H1 (cell line): ENCODE measurements around the gene KCNAB2.

Source experiments
- POLR2A ChIP-seq, 2 experiments: IDR thresholded peaks; 1 replicate in 1 of 2; 2 replicates in 1 of 2; pipeline ENCODE4 v1.6.1; 2011; ENCODE audit warnings: low read depth in 2 of 2, low read length in 2 of 2, mild to moderate bottlenecking in 2 of 2; ENCODE audit errors: control extremely low read depth in 1 of 2
- SIX5 ChIP-seq: IDR thresholded peaks from 2 replicates; pipeline ENCODE4 v1.6.1; 2011; ENCODE audit warnings: mild to moderate bottlenecking, low read depth, low read length
- TF ChIP-seq, protein P1 (sequence below), 3 experiments: IDR thresholded peaks; 1 replicate in 2 of 3; 2 replicates in 1 of 3; pipeline versions ENCODE4 v1.5.1 to v1.6.1; 2011; ENCODE audit warnings: low read length in 3 of 3, mild to moderate bottlenecking in 3 of 3, inconsistent platforms in 2 of 3, low read depth in 1 of 3, moderate library complexity in 1 of 3; ENCODE audit not compliant: insufficient read depth in 1 of 3; ENCODE audit errors: control extremely low read depth in 1 of 3
- TF ChIP-seq, protein P2 (sequence below): IDR thresholded peaks from 2 replicates; pipeline ENCODE4 v1.6.1; 2012; ENCODE audit warnings: inconsistent platforms

- TF ChIP-seq, protein P1, sequence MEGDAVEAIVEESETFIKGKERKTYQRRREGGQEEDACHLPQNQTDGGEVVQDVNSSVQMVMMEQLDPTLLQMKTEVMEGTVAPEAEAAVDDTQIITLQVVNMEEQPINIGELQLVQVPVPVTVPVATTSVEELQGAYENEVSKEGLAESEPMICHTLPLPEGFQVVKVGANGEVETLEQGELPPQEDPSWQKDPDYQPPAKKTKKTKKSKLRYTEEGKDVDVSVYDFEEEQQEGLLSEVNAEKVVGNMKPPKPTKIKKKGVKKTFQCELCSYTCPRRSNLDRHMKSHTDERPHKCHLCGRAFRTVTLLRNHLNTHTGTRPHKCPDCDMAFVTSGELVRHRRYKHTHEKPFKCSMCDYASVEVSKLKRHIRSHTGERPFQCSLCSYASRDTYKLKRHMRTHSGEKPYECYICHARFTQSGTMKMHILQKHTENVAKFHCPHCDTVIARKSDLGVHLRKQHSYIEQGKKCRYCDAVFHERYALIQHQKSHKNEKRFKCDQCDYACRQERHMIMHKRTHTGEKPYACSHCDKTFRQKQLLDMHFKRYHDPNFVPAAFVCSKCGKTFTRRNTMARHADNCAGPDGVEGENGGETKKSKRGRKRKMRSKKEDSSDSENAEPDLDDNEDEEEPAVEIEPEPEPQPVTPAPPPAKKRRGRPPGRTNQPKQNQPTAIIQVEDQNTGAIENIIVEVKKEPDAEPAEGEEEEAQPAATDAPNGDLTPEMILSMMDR (IDR thresholded peaks at IDR 0.05; ENCODE audit: control extremely low read depth in 1 of 3, insufficient read depth in 1 of 3, low read depth in 1 of 3, low read length in 3 of 3) = no peak
- TF ChIP-seq, protein P2, sequence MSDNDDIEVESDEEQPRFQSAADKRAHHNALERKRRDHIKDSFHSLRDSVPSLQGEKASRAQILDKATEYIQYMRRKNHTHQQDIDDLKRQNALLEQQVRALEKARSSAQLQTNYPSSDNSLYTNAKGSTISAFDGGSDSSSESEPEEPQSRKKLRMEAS = no peak
- TF ChIP-seq POLR2A (IDR thresholded peaks at IDR 0.05; ENCODE audit: control extremely low read depth in 1 of 2, low read depth in 2 of 2, low read length in 2 of 2) = no peak
- no peak for TF ChIP-seq SIX5
Measured at GRCh38 chr1:6074192-6074901, 28.7 kb downstream of the KCNAB2 start.
